CD4-positive, alpha-beta T cell treated with Interleukin-4 for 1 hour (primary cell): ENCODE data around the gene ZBTB42.
"Not testable (repeated sequence)": the region's sequence is repeated elsewhere in the genome, so short reads cannot be mapped to it uniquely, and the experiment has no call there.

Experiments
- DNase-seq, 2 donors: peaks; one replicate each; pipeline ENCODE4 v3.0.0-alpha.2; 2020 to 2022

The ZBTB42 gene

DNA sequence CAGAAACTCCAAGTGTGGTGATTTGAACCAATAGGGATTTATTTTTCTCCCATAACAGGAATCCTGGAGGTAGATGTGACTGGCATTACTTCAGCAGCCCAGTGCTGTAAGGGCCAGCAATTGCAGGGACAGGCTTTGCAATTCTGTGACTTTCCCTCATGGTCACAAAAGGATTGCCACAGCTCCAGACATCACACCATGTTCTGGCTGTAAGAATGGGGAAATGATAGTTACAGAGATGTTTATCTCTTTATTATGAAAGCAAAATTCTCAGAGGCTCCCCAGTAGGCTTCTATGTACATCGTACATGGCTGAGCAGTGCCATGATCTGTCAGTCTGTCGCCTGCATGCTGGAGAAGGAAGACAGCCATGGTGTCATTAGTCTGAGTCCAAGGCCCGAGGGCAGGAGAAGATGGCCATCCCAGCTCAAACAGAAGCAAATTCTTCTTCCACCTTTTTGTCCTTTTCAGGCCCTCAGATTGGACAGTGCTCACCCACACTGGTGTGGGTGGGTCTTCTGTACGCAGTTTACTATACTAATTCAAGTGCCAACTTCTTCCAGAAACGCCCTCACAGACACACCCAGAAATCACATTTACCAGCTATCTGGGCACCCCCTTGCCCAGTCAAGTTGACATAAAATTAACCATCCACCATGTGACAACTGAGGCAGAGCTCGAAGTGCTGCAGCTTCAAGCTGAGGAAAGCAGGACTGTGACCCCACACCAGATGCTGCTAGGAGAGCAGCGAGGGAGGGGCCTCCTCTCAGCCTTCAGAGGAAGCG is 17.2 kb downstream of the ZBTB42 start:
- no peak for DNase-seq

DNA sequence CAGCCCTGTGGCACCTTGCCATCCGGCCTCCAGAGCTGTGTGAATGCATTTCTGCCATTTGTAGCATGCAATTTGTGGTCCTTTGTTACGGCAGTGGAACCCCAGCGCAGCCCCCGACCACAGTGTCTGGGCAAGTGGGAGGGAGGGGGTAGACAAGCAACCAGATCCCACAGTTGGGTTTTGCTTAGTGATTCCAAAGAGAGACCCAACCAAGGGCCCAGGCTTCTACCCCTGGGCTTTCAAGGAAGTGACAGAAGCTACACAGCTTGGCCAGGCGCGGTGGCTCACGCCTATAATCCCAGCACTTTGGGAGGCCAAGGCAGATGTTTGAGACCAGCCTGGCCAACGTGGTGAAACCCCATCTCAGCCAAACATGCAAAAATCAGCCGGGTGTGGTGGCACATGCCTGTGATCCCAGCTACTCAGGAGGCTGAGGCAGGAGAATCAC is 17.8 kb downstream of the ZBTB42 start:
- DNase-seq, result no peak

DNA sequence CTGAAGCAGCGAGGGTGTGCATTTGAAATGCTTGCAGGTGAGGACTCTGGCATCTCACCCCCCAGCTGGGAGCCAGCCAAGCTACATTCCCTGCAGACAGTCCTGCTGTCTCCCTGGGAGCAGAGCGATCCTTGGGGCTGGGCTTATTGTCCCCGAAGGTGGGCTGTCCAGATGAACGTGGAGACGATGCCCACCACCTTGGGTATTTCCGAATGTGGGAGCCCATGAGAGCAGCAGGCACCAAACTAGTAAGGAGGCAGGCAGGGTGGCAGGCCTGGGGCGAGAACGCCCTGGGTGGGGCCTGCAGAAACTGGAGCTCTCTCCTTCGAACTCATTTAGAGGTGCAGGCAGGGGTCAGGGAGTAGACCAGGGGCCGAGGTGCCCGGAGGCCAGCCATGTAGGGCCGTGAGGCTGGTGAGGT is 18.5 kb downstream of the ZBTB42 start:
- DNase-seq, result no peak

DNA sequence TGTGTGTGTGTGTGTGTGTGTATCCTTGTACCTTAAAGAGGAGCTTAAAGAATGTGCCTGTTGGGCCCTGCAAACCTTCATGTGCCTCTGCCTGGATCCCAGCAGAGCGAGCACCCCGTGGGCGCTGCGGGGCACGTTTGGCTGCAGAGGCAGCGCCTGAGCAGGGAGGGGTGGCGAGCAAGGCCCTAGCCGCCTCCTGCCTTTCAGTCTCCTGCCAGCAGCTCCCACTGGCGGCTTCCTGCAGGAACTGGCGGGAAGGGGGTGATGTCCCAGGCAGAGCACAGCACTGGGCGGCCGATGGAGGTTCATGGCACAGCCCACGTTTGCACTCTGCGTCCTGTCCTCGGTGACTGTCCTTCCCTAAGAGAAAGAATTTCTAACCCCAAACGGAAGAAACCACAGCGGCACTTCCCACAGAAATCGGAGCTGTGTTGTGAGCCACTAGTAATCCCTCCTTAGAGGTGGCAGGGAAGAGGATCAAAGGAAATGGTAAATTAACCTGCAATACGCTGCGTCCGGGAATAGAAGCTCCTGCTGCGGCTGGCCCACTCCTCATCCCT is 19.8 kb downstream of the ZBTB42 start:
- DNase-seq, result no peak

DNA sequence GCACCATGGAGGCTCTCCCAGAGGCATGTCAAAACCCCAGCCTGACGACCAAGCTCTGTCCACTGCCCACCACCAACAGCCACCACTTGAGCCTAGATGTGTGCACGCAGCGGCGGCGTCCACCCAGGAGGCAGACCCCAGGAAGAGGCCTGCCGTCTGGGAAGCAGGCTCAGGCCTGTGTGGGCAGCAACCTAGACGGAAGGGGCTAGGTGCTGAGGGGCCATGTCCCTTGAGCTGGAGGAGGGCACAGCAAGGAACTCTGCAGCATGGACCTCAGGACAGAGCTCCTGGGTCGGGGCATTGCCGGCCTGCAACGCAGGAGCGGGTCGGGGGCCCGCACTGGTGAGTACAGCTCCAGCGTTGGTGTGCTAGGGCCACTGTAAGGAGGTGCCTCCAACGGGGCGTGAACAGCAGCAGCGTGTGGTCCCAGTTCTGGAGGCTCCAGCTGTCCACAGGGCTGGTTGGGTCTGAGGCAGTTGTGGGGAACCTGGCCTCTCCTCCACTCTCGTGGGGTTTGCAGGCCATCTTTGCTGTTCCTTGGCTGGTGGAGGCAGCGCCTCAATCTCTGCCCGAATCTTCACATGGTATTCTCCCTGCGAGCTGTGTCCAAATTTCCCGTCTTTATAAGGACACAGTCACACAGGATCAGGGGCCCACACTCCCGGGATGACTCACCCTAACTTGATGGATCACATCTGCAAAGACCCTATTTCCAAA is 20.5 kb downstream of the ZBTB42 start:
- DNase-seq, result no peak

DNA sequence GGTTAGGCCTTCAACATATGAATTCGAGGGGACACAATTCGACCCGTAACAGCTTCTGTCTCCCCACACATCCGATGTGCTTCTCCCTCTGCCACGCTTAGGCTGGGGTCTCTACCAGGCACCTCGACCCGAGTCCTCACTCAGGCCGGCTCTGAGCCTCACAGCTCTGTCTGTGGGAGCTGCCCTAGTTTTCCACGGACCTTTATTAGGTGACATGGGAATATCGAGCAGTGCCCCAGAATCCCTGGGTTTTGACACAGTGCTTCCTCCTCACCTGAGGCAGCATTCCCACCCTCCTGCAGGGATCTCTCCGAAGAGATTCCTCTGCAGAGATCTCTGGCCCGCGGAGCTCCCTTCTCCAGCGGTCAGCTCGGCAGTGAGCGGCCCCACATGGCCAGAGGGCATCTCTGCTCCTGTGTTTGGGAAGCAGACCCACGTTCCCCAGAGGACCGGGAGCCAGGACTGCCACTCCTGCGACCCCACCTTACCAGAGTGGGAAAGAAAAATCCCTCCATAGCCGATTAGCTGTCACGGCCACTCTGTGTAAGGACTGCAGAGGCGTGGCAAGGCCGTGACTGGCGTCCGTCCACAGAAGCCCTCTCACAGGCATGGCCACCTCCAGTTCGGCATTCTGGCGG is 21.2 kb downstream of the ZBTB42 start:
- no peak for DNase-seq

DNA sequence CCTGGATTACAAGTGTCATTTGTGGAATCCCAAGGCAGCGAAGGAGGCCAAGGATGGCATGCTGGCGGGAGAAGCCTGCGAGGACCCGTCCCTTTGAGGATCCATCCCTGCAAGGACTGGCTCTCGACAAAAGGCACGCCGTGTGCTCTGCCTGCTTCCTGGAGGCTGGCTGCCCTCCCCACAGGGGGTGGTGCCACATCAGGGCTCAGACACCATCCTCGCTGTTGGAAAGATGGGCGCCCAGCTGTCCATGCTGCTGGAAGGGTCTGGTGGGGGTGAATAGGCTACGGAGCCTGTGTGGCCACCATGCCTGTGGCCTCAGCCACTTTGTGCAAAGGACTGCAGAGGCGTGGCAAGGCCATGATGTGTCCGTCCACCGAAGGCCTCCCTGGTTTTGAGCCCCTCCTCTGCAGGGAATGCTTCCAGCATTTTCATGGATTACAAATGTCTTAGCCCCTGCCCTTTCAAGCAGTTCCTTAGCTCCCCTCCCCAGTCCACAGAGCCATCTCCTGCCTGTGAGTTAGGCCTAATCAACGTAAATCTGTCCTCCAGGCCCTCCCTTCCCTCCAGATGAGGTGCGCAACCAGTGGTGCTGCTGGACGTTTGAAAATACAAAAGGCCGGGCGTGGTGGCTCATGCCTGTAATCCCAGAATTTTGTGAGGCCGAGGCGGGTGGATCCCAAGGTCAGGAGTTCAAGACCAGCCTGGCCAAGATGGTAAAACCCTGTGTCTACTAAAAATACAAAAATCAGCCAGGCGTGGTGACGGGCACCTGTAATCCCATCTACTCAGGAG is 22.1 kb downstream of the ZBTB42 start:
- DNase-seq, result no peak

DNA sequence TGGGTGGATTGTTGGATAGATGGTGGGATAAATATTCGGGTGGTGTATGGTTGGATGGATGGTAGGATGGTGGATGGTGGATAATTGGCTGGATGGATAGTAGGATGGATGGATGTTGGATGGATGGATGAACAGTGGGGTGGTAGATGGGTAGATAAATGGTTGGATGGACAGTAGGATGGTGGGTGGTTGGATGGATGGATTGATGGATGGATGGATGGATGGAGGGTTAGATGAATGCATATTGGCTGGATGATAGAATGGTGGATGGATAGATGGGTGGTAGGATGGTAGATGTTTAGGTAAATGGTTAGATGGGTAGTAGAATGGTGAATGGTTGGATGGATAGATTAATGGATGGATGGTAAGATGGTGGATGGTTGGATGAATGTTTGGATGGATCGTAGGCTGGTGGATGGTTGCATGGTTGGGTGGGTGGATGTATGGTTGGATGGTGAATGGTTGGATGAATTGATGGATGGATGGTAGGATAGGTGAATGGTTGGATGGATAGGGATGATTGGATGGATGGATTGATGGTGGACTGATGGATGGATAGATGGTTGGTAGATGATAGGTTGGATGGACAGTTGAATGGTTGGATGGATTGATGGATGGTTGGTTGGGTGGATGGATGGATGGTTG is 23.6 kb downstream of the ZBTB42 start:
- DNase-seq, result no peak

DNA sequence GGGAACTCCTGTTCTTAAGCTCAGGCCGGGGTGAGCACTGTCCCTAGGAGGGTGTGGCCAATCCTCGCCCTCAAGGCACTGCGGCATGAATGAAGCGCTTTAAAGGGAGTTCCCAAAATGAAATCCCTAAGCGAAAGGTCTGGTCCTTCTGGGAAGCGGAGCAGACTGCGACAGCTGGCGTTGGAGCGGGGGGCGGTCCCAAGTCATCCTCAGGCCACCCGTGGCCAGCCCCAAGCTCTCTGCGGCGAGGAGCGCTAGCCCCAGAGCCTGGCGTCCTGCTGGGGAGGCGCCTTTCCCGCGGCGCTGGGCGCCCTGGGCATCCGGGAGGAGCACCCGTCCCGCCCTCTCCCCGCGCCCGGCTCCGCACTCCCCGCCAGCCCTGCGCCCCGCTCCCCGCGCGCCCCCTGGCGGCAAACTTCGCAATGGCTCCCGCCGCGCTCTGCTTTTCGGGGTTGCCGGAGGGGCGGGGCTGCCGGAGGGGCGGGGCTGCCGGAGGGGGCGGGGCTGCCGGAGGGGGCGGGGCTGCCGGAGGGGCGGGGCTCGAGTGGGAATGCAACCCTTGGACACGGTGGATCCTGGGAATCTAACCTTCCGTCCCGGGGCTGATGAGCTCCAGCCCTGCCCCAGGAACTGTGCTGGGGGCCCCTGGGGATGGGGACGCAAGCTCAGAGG is 25.4 kb downstream of the ZBTB42 start:
- DNase-seq, result peak; percentile 88 to 90

DNA sequence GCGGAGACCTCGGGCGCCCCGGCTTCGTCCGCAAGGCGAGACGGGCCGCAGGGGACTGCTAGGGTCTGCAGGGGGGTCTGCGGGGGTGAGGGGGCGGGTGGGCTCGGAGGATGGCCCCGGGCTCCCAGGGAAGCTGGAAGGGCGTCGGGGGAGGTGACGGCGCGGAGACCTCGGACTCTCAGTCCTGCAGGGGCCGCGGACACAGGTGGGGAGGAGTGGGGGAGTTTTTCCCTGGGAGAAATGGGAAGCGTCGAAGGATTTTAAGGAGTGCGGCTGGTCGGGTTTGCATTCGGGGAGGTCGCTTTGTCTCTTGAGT is 25.9 kb downstream of the ZBTB42 start:
- no peak for DNase-seq

DNA sequence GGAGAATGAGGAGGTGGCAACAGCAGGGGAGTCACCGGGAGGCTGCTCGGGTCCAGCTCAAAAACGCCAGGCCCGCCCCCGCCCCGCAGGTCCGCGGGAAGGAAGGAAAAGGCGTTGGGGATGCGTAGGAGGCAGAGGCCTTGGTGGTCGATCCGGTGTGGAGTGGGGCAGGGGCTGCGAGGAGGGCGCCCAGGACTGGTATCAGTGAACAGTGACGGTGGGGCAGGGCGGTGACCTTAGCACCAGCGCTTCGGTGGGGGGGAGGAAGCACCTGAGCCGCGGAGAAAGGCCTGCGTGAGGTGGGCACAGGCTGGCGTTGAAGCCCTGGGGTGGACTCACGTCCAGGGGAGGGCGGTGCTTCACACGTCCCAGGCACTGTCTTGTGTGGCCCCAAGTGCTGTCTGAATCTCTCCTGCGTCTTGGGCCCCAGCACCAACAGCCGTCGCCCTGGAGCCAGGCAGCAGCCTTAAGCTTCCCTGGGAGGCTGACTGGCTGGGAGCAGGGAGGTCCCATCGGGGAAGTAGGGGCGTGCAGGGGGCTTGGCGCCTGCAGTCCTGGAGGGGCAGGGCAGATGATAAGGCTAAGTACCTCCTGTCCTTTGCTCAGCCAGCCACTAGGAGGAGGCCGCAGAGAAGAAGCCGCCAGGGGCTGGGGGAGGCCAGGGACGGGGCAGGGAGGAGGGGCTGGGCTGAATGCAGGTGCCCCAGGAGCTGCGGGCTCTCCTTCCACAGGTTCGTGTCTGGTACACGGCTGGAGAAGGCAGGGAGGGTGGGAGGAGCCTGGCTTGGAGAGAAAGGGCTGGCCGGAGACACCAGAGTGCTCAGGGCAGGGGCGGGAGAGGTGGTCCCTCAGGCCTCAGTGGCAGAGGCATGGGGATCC is 26.5 kb downstream of the ZBTB42 start:
- DNase-seq, result peak; percentile 68 to 70

DNA sequence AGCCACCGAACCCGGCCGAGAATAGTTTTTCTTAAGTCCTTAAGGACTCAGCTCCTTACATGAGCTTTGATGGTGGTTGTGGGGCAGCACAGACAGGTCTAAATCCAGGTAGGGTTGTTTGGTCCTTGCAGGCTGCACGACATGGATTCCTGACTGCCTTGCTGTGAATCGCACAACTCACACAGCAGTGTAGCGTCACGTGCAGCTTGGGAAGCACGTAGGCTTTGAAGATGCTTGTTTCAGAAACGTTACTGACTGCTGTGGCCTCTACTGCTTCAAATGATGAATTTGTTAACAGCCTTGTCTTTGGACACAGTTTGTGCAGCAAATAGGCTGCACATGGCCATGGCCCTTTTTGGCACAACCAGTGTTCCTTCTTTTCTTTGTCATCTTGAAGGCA is 29.9 kb downstream of the ZBTB42 start:
- DNase-seq, result no peak

DNA sequence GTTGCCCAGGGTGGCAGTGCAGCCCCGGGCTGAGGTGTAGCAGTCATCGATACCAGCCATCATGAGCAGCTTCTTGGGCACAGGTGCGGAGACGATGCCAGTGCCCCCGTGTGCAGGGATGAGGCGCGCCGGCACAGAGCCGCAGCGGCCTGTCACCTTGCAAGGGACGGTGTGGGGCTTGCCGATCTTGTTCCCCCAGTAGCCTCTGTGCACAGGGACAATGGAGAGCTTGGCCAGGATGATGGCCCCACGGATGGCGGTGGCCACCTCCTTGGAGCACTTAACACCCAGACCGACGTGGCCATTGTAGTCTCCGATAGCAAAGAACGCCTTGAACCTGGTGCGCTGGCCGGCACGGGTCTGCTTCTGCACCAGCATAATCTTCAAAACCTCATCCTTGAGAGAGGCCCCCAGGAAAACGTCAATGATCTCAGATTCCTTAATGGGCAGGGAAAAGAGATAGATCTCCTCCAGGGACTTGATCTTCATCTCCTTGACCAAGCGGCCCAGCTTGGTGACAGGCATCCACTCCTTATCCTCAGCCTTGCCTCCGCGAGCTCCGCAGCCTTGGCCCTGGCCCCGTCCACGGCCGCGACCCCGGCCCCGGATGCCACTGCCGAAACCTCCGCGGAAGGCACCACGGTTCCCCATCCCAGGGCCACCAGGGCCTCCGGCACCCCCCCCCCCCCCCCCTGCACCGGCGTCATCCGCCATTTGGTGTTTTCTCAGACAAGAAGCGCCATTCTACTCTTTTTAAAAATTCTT is 35.5 kb downstream of the ZBTB42 start:
- not testable (repeated sequence) for DNase-seq

DNA sequence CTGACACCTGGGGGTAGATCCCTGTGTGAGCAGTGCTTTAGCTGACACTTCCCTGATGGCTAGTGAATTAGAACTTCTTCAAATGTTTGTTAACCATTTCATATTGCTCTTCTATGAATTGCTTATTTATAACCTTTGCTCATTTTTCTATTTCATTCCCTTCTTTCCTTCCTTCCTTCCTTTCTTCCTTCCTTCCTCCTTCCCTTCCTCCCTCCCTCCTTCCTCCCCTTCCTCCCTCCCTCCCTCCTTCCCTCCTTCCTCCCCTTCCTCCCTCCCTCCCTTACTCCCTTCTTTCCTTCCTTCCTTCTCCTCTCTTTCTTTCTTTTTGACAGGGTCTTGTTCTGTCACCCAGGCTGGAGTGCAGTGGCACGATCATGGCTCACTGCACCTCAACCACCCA is 40.8 kb downstream of the ZBTB42 start:
- no peak for DNase-seq

DNA sequence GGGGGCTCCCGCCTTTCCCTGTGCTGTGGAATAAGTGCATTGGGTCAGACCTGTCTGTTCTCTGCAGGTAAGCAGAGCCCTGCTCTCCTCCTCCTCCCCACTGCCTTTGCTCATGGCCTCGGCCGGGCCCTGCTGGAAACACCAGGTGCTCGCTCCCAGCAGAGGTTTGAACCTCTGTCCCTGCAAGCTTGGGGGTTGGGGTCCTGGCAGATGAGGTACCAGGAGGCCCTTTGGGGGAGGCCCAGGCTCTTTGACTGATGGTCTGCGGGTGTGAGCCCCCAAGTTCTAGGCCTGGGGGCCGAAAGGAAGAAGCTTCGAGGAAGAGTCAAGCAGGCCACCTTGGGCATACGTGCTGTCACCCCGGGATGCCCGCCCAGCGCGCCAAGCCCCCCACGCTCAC is 42.1 kb downstream of the ZBTB42 start:
- DNase-seq, result no peak

DNA sequence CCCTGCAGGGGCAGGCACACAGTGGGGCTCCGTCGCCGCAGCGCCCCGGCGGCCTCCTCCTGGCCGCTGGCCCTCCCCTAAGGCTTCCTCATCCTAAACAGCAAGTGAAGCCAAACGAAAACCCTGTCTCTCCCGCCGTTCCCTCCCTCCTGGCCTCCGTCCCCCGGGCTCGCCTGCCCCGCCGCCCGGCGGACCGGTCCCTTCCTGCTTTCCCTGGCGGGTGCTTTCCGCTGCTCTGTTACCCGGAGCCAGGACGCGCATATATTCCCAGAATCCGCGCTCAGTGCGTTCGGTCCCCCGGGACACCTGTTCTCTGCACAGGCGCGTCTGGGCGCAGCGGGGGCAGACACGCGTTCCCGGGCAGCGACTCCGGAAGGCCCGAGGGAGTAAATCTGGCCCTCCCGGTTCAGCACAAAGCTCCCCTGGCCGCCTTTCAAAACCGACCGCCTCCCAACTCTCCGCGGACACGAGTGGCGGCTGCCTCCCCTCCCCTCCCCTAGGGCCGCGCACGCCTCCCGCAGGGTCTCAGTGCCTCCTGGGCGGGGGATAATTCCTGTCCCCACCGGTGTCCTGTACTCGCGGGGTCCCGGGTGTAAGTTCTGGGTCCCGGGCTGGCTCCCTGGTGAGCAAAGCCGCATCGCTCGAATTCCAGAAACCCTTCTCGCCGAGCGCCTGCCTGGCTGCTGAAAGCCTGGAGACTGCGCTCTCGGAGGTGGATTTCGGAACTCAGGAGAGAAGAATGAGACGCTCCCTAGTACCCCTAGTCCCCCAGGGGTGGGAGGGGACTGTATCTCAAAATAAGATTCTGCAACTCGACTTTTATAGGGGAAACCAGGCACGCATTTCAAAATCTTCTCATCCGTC is 42.8 kb downstream of the ZBTB42 start:
- no peak for DNase-seq

DNA sequence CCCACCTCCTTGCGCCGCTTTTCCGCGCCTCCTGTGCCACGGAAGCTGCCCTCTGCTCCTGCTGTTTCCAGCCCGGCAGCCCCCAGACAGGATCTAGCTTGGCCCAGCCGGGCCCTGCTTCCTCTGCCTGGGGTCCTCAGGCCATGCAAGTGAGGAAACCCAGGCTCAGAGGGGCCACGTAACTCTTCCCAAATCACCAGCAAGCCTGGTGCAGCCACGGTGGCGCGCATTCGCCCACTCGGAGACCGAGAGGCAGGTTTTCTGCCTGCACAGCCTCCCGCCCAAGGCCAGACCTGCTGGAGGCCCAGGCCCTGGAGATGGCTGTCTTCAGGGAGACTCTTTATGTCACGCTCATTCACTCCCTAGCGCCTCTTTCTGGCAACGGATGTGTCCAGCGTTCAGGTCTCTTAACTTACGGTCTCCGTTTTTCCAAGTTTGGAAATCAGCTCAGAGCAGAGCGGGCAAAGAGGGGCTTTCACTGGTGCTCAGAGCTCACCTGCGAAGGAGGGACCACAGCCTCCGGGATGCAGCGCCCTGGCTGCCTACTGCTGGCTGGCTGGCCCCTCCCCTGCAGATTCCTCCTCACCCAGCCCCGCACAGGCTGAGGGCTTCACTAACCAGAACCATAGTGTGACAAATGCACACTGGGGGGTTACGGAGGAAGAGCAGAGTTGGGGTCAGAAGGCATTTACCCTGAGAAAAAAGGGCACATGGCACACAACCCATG is 43.6 kb downstream of the ZBTB42 start:
- no peak for DNase-seq

DNA sequence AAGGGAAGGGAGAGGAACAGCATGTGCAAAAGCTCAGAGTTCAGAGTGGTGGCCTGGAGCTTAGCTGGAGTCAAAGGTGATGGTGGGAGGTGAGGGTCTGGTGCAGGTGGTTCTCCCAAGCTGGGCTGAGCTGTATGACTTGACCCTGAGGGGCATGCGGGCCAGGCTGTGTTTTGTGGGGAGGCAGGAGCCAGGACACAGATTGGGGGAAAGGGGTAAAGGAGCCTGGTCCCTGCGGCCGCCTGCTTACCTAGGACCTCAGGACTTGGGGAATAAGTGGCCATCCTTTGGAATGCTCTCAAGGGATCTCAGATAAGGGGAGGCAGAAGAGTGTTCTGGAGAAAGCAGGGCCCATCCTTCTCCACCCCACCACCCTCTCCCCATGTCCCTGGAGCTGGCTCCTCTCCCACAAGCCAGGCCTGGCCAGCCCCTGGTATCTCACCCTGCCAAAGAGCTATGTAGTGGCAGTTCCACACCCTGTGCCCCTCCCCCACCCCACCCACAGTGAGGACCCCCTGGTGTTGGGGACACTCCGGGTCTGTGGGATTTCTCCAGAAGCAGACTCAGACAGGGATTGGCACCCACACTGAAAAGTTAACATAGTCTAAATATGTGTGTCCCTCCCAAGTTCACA is 44.2 kb downstream of the ZBTB42 start:
- no peak for DNase-seq
